Ectodermal cell (in vitro differentiated cells): ENCODE data around the gene PLSCR1.

Experiments
- H3K27ac ChIP-seq: 2 replicates; pipeline ENCODE4 v1.7.0; 2013; ENCODE audit warnings: mild to moderate bottlenecking, low read depth, low read length; ENCODE audit not compliant: insufficient read depth, poor library complexity, severe bottlenecking
- H3K27me3 ChIP-seq: 2 replicates; pipeline ENCODE4 v1.7.0; 2013; ENCODE audit warnings: mild to moderate bottlenecking, low read length; ENCODE audit not compliant: insufficient read depth, control insufficient read depth, poor library complexity, severe bottlenecking
- H3K36me3 ChIP-seq: one replicate; pipeline ENCODE4 v1.7.0; 2013; ENCODE audit warnings: low read length; ENCODE audit not compliant: control insufficient read depth, insufficient read depth
- H3K4me1 ChIP-seq: one replicate; pipeline ENCODE4 v1.7.0; 2013; ENCODE audit warnings: low read length; ENCODE audit not compliant: control insufficient read depth, insufficient read depth
- H3K4me3 ChIP-seq: 2 replicates; pipeline ENCODE4 v1.7.0; 2013; ENCODE audit warnings: low read depth, low read length, control low read depth; ENCODE audit not compliant: insufficient read depth
- H3K9me3 ChIP-seq: 2 replicates; pipeline ENCODE4 v1.7.0; 2013; ENCODE audit warnings: mild to moderate bottlenecking, low read length, moderate library complexity; ENCODE audit not compliant: control insufficient read depth
- WGBS, 2 experiments: methylation state at CpG; one replicate each; pipeline ENCODE4 v1.1.7; 2013; ENCODE audit warnings: missing lambda C conversion rate in 2 of 2; 5-methylcytosine and 5-hydroxymethylcytosine counted together

PLSCR1 gene

DNA sequence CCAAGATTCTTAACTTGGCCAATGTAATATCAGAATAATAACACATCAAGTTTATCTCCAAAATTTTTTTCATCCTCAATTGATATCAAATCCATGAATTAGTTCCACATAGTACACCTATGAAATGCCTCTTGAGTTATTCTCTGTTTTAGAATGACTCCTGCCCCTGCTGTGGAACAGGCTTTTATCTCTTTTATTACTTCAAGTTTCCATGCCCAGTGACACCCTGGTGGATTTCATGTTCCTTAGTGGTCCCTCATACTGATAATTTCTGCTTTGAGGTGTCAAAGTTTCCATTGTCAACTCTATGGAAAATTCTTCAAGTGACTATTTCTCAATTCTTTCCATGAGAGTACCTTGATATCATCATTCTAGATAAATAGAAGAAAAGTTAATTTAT lies 24.6 kb downstream of the PLSCR1 start:
- Histone ChIP-seq H3K27ac (no peak overlapping the region), H3K4me3 (no peak overlapping the region), H3K9me3 (no peaks in the 10 kb centered on the region), H3K4me1 (no peaks in the 10 kb centered on the region), H3K27me3 (no peaks in the 10 kb centered on the region), H3K36me3 (no peaks in the 10 kb centered on the region)

DNA sequence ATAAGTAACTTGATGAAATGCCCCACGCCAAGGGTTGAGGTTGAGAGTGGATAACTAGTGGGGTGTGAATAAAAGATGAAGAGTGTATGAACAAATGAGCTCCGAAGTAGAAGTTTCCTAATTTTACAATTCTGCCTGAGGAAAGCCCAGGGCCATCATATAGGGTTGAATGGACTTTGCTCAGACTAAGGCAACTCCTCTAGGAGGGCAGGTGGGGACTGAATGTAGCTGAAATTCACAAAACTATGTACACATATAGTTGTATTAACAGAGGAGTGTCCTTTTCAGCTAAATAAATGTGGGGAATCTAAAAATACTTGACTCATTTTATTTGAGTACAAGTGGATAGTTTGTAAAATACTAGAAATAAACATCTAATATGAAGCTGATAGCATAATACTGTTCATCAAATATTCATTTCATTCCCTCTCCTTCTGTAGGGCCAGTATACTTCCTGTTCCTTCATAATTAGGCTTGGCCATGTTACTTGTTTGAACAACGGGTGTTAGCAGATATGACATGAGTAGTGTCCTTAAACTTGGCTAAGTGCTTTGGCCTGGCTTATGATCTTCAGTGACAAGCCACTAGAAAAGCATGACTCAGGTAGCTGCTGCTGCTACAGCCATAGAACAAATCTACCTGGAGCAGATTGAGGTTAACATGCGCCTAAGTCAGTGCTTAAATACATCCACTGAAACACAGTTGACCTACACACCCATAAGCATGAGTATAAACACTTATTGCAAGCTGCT lies 26.5 kb downstream of the PLSCR1 start:
- Histone ChIP-seq H3K36me3 (no peaks in the 10 kb centered on the region), H3K4me3 (no peak overlapping the region), H3K4me1 (no peaks in the 10 kb centered on the region), H3K27ac (no peak overlapping the region), H3K27me3 (no peaks in the 10 kb centered on the region), H3K9me3 (no peaks in the 10 kb centered on the region)
- WGBS, 2 experiments, result 93 to 94% methylated on average over 4 of the region's 4 CpGs

DNA sequence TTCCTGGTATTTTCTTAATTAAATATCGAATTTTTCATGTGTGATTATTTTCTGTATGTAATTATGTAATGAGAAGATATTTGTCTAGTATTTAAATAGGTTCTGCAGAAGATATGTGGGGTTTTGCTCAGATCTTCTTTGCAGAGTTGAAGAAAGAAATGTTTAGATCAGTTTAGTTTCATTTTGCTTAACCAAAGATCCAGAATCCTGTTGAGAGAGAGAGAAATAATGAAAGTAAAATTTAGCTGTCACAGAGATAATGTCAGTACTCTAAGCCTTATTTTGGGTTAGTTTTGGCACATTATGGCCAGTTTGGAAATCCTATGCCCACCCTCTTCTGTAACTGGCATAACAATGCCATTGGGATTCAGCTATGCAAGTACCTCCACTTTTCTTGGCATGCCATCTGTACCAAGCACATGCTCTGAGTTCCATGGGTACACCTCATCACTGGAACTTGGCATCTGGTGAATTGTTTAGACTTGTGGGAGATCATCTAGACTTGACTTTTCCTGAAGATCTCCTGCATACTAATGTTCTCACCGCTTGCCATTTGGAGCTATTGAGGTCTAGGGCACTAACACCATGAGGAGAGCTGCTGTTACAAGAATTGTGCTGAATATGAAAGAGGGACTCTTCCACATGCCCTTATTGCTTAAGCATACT lies 30.9 kb downstream of the PLSCR1 start:
- Histone ChIP-seq H3K36me3 (no peaks in the 10 kb centered on the region), H3K27me3 (no peaks in the 10 kb centered on the region), H3K4me3 (no peak overlapping the region), H3K4me1 (no peaks in the 10 kb centered on the region), H3K27ac (no peak overlapping the region), H3K9me3 (no peaks in the 10 kb centered on the region)
- WGBS, 2 experiments, result 91 to 95% methylated on average over 2 of the region's 2 CpGs

DNA sequence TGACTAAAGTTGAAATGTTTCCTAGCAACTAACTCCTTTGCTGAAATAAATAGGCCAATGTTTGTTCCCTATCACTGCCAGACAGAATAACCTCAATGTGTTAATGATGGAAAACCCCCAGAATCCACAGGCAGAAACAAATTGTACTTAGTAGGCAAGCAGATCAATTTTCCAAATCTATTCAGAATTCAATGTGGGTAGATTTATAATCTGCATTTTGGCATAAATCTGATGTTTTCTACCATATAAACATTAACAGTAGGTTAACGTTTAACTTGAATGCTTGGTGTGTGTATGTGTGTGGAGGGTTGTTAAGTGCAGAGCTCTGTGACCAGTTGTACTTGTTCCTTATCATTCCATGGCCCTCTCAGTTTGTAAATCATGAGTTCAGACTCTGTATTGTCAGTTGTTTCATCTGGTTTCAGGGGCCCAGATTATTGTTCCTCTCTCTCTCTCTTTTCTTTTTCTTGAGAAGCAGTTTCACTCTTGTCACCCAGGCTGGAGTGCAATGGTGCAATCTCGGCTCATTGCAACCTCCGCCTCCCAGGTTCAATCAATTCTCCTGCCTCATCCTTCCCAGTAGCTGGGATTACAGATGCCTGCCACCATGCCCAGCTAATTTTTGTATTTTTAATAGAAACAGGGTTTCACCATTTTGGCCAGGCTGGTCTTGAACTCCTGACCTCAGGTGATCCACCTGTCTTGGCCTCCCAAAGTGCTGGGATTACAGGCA lies 32.8 kb downstream of the PLSCR1 start:
- H3K9me3 ChIP-seq, result no peaks in the 10 kb centered on the region
- WGBS, 2 experiments, result 85 to 91% methylated on average over 2 to 3 of the region's 3 CpGs
- no peaks in the 10 kb centered on the region for H3K36me3 ChIP-seq
- no peak overlapping the region for H3K4me3 ChIP-seq
- no peaks in the 10 kb centered on the region for H3K27me3 ChIP-seq
- H3K27ac ChIP-seq, result no peak overlapping the region
- peaks cover 6% of the 10 kb centered on the region for H3K4me1 ChIP-seq

DNA sequence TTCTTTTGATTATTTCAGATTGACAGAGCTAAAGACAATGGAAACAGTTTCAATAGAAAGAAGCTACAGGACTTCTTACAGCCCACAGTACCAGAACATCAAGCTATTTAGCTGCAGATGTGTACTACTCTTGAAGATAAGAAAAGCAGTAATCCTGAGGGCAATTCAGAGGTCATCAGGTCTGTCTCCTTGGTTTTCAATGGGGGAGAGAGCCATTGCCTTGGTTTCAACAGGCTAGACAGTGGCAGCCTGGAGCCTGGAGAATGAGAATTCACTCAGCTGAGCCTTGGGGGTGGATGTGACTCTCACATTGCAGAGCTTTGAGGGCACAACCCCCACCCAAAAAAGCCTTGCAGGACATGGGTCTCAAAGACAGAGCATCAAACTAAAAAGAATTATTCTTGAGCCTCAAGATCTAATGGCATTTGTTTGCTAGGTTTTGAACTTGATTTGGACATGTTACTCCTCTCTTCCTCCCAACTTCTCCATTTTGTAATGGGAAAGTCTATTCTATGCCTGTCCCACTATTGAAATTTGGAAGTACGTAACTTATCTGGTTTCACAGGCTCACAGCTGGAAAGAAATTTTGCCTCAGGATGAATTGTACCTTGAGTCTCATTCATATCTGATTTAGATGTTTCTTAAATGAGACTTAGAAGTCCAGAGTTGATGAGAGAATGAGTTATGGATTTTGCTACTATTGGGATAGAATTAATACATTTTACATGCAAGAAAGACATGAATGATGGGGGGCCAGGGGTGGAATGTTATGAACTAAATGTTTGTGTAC lies 36.9 kb downstream of the PLSCR1 start:
- H3K4me3 ChIP-seq, result no peak overlapping the region
- H3K27ac ChIP-seq, result no peak overlapping the region
- 100% methylated on average over 1 of the region's 1 CpG for WGBS, 2 experiments

DNA sequence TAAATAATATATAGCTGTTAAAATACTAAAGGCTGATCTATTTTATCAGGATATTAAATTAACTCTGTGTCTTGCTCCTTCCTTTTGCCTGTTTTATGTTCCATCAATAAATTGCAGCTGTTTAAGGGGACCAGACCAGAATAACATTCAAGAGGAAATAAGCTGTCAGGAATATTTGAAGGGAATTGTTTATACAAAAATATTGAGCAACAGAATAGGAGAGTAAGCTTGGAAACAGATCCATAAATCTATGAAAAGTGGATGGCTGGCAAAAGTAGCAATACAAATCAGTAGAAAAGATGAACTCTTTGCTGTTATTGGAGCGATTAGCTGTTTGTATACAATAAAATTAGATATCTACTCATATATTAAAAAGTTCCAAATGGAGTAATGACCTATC lies 38.9 kb downstream of the PLSCR1 start:
- no CpG with 5 or more reads among the region's 1 CpG for WGBS, 2 experiments
- H3K4me3 ChIP-seq, result no peak overlapping the region
- no peak overlapping the region for H3K27ac ChIP-seq
- H3K36me3 ChIP-seq, result no peaks in the 10 kb centered on the region
- H3K9me3 ChIP-seq, result no peaks in the 10 kb centered on the region
- H3K27me3 ChIP-seq, result no peaks in the 10 kb centered on the region
- H3K4me1 ChIP-seq, result peaks cover 6% of the 10 kb centered on the region

More for the DNA sequence above, 36.9 kb downstream of the PLSCR1 start:
- Histone ChIP-seq H3K4me1 (peaks cover 6% of the 10 kb centered on the region), H3K36me3 (no peaks in the 10 kb centered on the region), H3K9me3 (no peaks in the 10 kb centered on the region), H3K27me3 (no peaks in the 10 kb centered on the region)

DNA sequence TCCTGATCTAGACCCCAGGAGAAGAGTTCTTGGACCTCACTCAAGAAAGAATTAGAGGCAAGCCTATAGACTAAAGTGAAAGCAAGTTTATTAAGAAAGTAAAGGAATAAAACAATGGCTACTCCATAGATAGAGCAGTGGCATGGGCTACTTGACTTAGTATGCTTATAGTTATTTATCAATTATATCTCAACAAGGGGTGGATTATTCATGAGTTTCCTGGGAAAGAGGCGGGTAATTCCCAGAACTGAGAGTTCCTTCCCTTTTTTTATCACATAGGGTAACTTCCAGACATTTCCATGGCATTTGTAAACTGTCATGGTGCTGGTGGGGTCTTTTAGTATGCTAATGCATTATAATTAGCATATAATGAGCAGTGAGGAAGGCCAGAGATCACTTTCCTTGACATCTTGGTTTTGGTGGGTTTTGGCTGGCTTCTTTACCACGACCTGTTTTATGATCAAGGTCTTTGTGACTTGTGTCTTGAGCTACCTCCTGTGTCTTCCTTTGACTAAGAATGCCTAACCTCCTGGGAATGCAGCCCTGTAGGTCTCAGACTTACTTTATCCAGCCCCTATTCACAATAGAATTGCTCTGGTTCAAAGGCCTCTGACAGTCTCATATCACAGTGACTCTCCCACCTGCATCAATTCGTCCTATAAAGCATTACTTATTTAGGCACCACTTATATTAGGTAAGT lies 39.8 kb downstream of the PLSCR1 start:
- WGBS, 2 experiments, result 4 to 45% methylated on average over 1 to 2 of the region's 3 CpGs
- Histone ChIP-seq H3K27me3 (no peaks in the 10 kb centered on the region), H3K9me3 (no peaks in the 10 kb centered on the region), H3K4me3 (no peak overlapping the region), H3K36me3 (no peaks in the 10 kb centered on the region), H3K27ac (no peak overlapping the region), H3K4me1 (peaks cover 6% of the 10 kb centered on the region)

DNA sequence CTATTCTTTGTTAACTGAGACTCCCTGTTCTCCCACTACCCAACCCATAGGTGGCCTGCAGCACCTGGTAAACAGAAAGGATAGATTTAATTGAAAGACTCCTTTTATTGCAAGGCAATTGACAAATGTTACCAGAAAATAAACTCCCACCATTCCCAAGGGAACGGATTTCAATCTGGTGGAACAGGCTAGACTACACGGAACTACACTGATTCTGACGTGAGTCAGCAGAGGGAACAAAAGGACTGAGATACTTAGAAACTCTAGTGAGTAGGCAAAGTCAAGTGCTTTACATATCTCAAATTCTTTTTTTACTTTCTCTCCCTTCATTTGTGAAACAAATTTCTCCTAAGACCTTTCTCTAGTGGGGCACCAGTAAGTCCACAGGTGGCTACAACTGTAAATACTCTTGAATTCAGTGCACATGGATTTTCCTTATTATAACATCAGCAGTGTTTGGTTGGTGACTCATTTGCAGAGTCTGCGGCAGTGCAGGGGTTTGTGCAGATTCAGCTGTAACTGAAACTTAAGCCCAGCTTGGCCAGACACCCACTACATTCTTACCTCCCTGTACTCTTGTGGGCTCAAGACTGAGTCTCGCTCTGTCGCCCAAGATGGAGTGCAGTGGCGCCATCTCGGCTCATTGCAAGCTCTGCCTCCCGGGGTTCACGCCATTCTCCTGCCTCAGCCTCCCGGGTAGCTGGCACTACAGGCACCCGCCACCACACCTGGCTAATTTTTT lies 40.8 kb downstream of the PLSCR1 start:
- H3K4me1 ChIP-seq, result peaks cover 6% of the 10 kb centered on the region
- 90 to 93% methylated on average over 12 of the region's 12 CpGs for WGBS, 2 experiments
- H3K36me3 ChIP-seq, result no peaks in the 10 kb centered on the region
- no peaks in the 10 kb centered on the region for H3K27me3 ChIP-seq
- H3K4me3 ChIP-seq, result no peak overlapping the region
- no peaks in the 10 kb centered on the region for H3K9me3 ChIP-seq
- no peak overlapping the region for H3K27ac ChIP-seq

DNA sequence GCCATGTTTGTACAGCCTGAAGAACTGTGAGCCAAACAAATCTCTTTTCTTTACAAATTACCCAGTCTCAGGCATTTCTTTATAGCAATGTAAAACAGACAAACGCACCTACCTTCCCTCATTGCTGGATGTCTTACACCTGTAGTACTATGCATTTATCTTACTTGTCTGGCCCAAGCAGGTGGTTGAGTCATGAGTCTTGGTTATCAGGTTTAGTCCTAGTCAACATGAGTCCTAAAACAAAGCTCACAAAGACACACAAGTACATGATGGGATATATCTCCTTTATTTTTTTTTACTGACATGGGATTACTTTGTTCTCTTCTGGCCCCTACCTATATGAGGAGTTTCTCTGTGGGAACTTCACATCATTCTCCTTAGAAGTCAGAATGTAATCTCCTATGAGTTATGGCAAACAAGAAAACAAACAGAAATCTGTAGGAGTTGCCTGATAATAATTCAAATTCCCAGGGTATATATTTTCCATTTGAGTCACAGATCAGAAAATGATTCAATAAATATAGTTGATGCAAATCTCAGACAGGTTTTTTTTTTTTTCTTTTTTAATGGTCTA lies 41.4 kb downstream of the PLSCR1 start:
- 92 to 93% methylated on average over 1 of the region's 1 CpG for WGBS, 2 experiments
- no peak overlapping the region for H3K27ac ChIP-seq

More for the DNA sequence above, 41.4 kb downstream of the PLSCR1 start:
- peaks cover 6% of the 10 kb centered on the region for H3K4me1 ChIP-seq
- H3K27me3 ChIP-seq, result no peaks in the 10 kb centered on the region
- H3K4me3 ChIP-seq, result no peak overlapping the region
- no peaks in the 10 kb centered on the region for H3K9me3 ChIP-seq
- no peaks in the 10 kb centered on the region for H3K36me3 ChIP-seq
